ENCODE data around the gene ORMDL2.

- TF ChIP-seq, protein P1, sequence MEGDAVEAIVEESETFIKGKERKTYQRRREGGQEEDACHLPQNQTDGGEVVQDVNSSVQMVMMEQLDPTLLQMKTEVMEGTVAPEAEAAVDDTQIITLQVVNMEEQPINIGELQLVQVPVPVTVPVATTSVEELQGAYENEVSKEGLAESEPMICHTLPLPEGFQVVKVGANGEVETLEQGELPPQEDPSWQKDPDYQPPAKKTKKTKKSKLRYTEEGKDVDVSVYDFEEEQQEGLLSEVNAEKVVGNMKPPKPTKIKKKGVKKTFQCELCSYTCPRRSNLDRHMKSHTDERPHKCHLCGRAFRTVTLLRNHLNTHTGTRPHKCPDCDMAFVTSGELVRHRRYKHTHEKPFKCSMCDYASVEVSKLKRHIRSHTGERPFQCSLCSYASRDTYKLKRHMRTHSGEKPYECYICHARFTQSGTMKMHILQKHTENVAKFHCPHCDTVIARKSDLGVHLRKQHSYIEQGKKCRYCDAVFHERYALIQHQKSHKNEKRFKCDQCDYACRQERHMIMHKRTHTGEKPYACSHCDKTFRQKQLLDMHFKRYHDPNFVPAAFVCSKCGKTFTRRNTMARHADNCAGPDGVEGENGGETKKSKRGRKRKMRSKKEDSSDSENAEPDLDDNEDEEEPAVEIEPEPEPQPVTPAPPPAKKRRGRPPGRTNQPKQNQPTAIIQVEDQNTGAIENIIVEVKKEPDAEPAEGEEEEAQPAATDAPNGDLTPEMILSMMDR (IDR thresholded peaks at IDR 0.05), result no peak
- TF ChIP-seq POLR2A (IDR thresholded peaks at IDR 0.05), result no peak
Measured at GRCh38 chr12:55845785-55846496, 28.1 kb downstream of the ORMDL2 start.

All from heart left ventricle (tissue), 13 donors.